OCI-LY7 (cell line): ENCODE data around the gene SHISA5. TPM values are rescaled to one million over a fixed set of nuclear protein-coding genes. Genes with fewer than 3 reads are reported as not detected.

Experiments
- BruUV-seq: library from RNA; stranded (reverse); fragments of 400-500 nt; replicated peaks from 2 replicates; lab custom pipeline; 2021; lab: Mats Ljungman, UMichigan
- CTCF ChIA-PET: fragments of 300-600 bp; sonication (Branson Sonifier 250); formaldehyde crosslinking; loops from one replicate; lab custom pipeline; 2022; ENCODE audit warnings: antibody characterized with exemption; ENCODE audit not compliant: unreplicated experiment; lab: Charles Lee
- POLR2A ChIA-PET: fragments of 300-600 bp; sonication (Branson Sonifier 250); formaldehyde crosslinking; loops from one replicate; lab custom pipeline; 2022; ENCODE audit warnings: antibody characterized with exemption; lab: Charles Lee
- DNase-seq: peaks from one replicate; pipeline ENCODE4 v3.0.0-alpha.2; 2015; ENCODE audit warnings: low spot score
- H2AFZ ChIP-seq: fragments of 200-600 bp; sonication (generic), shearing (Covaris generic); 2 replicates; pipeline ENCODE4 v1.6.1; 2014; ENCODE audit warnings: mild to moderate bottlenecking, antibody characterized with exemption, low read length, moderate library complexity
- H3K27ac ChIP-seq: fragments of 200-600 bp; sonication (generic); 2 replicates; pipeline ENCODE4 v1.5.1; 2014; ENCODE audit warnings: mixed run types, low read depth, mild to moderate bottlenecking, moderate library complexity, low read length, inconsistent platforms; ENCODE audit not compliant: poor library complexity, severe bottlenecking
- H3K36me3 ChIP-seq: fragments of 200-600 bp; sonication (generic); 2 replicates; pipeline ENCODE4 v1.6.1; 2014; ENCODE audit warnings: mild to moderate bottlenecking, antibody characterized with exemption, low read length, moderate library complexity, mixed read lengths; ENCODE audit not compliant: insufficient read depth
- H3K4me1 ChIP-seq: fragments of 200-600 bp; sonication (generic); 2 replicates; pipeline ENCODE4 v1.5.1; 2014; ENCODE audit warnings: mild to moderate bottlenecking, low read length; ENCODE audit not compliant: insufficient read depth, poor library complexity, severe bottlenecking
- H3K4me2 ChIP-seq: fragments of 200-600 bp; sonication (generic); 2 replicates; pipeline ENCODE4 v1.6.1; 2014; ENCODE audit warnings: mild to moderate bottlenecking, low read length
- H3K4me3 ChIP-seq: fragments of 200-600 bp; sonication (generic); 2 replicates; pipeline ENCODE4 v1.5.1; 2014; ENCODE audit warnings: mild to moderate bottlenecking, low read depth, low read length; ENCODE audit not compliant: poor library complexity, severe bottlenecking
- H3K79me2 ChIP-seq: fragments of 200-600 bp; sonication (generic); 2 replicates; pipeline ENCODE4 v1.6.1; 2016; ENCODE audit warnings: low read depth, mild to moderate bottlenecking, low read length, moderate library complexity, mixed read lengths; ENCODE audit not compliant: insufficient read depth
- H3K9me2 ChIP-seq: fragments of 200-600 bp; sonication (generic); 2 replicates; pipeline ENCODE4 v1.6.1; 2016; ENCODE audit warnings: mild to moderate bottlenecking, low read length, mixed read lengths; ENCODE audit not compliant: insufficient read depth
- H3K9me3 ChIP-seq: fragments of 200-600 bp; sonication (generic); 2 replicates; pipeline ENCODE4 v1.6.1; 2014; ENCODE audit warnings: mild to moderate bottlenecking, mixed run types, low read length, mixed read lengths
- H4K20me1 ChIP-seq: fragments of 200-600 bp; sonication (generic); 2 replicates; pipeline ENCODE4 v1.6.1; 2014; ENCODE audit warnings: mild to moderate bottlenecking, antibody characterized with exemption, low read length, moderate library complexity, mixed read lengths; ENCODE audit not compliant: insufficient read depth
- CTCF ChIP-seq: fragments of 200-600 bp; sonication (generic); conservative IDR thresholded peaks from 2 replicates; pipeline ENCODE4 v1.5.1; 2014; ENCODE audit warnings: mild to moderate bottlenecking, antibody characterized with exemption, low read length, moderate library complexity, mixed read lengths
- EZH2phosphoT487 ChIP-seq: fragments of 200-600 bp; sonication (generic); IDR thresholded peaks from 2 replicates; pipeline ENCODE4 v1.6.1; 2018; ENCODE audit warnings: low read depth, borderline replicate concordance, mild to moderate bottlenecking, mixed run types, antibody characterized with exemption, low read length, moderate library complexity, mixed read lengths
- intact Hi-C: fragments of 100-400 bp; cut with micrococcal nuclease; formaldehyde crosslinking; loops from one replicate; pipeline ENCODE4 v1.10.0; 2022; ENCODE audit not compliant: unreplicated experiment
- total RNA-seq, 2 experiments: library from RNA; depleted of rRNA in 1 of 2; stranded (reverse); fragments of >200 nt in 1 of 2; shearing (Covaris generic) in 1 of 2; gene quantifications; 2 replicates each; pipeline ENCODE4 v1.2.3, GENCODE V29; 2014 to 2022

Gene SHISA5
- total RNA-seq, 2 experiments from 2014 or later: 97.3 to 102 TPM

- POLR2A ChIA-PET: interaction anchor here (0.5 to 0.8 kb wide), 2 partner anchors 9 to 1544 kb away, joined by 3 read pairs; no protein-coding TSS in a partner anchor
- CTCF ChIA-PET: no interaction called here
These were observed 32.1 kb upstream of the SHISA5 start for GRCh38 chr3:48536116-48536515.

DNA sequence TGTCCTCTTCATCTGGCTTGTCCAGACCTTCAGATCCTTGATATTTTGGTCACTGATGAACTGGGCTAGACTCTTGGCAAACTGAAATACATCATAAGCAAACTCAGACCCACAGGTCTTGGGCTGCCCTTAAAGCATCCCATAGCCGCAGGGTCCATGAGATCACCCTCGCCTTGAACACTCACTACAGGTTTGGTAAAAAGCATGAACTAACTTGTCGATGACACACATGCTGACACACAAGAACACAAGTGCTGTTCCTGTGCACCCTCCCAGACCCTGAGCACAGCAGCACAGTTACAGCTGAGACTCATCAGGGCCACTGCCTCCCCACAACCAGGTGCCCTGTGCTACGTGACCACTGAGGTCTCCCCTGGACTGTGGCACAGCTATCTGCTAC, 31.6 kb upstream of the SHISA5 start:
- H3K4me1 ChIP-seq: no peaks in the 10 kb centered on the region
- no peaks in the 10 kb centered on the region for H3K9me3 ChIP-seq
- H3K36me3 ChIP-seq: no peaks in the 10 kb centered on the region; the same call in 1 of the 2 replicates
- no peak overlapping the region for H3K4me3 ChIP-seq
- no peaks in the 10 kb centered on the region for H4K20me1 ChIP-seq
- ChIA-PET CTCF (interaction anchor here (0.6 kb wide), 1 partner anchor 70 kb away, joined by 3 read pairs; no protein-coding TSS in a partner anchor), POLR2A (no interaction called here)
- no peak overlapping the region for H3K4me2 ChIP-seq
- intact Hi-C loops: no loop called here
- no peak for DNase-seq
- no peak overlapping the region for H2AFZ ChIP-seq
- no peaks in the 10 kb centered on the region for H3K9me2 ChIP-seq
- BruUV-seq: no TSS peak
- H3K27ac ChIP-seq: no peak overlapping the region
- TF ChIP-seq EZH2phosphoT487 (no peak), CTCF (no peak)
- H3K79me2 ChIP-seq: no peaks in the 10 kb centered on the region

More at GRCh38 chr3:48536116-48536515, 32.1 kb upstream of the SHISA5 start:
- DNase-seq: no peak
- Histone ChIP-seq H3K9me3 (no peaks in the 10 kb centered on the region), H2AFZ (no peak overlapping the region), H3K36me3 (no peaks in the 10 kb centered on the region; the same call in 1 of the 2 replicates), H3K4me3 (no peak overlapping the region), H3K27ac (no peak overlapping the region), H3K4me2 (no peak overlapping the region), H3K79me2 (no peaks in the 10 kb centered on the region), H3K9me2 (no peaks in the 10 kb centered on the region), H3K4me1 (no peaks in the 10 kb centered on the region), H4K20me1 (no peaks in the 10 kb centered on the region)
- no TSS peak for BruUV-seq
- intact Hi-C loops: no loop called here
- TF ChIP-seq EZH2phosphoT487 (no peak), CTCF (no peak)

GRCh38 chr3:48532977-48533337, 29.0 kb upstream of the SHISA5 start:
- Histone ChIP-seq H2AFZ (no peak overlapping the region), H3K4me2 (no peak overlapping the region), H3K4me3 (no peak overlapping the region), H4K20me1 (no peaks in the 10 kb centered on the region), H3K9me3 (no peaks in the 10 kb centered on the region), H3K4me1 (no peaks in the 10 kb centered on the region), H3K36me3 (no peaks in the 10 kb centered on the region; the same call in 1 of the 2 replicates), H3K79me2 (no peaks in the 10 kb centered on the region), H3K9me2 (no peaks in the 10 kb centered on the region), H3K27ac (no peak overlapping the region)
- no peak for TF ChIP-seq EZH2phosphoT487
- TF ChIP-seq CTCF: no peak
- intact Hi-C loops: no loop called here
- DNase-seq: no peak
- no TSS peak for BruUV-seq
- POLR2A ChIA-PET: interaction anchor here (0.6 kb wide), 1 partner anchor 115 kb away, joined by 6 read pairs; no protein-coding TSS in a partner anchor
- CTCF ChIA-PET: no interaction called here
